C4-2B (cell line): ENCODE data around the gene SMC1A.

Source experiments
- ZFX ChIP-seq: fragments of 450-650 bp; IDR thresholded peaks from 2 replicates; pipeline ENCODE4 v1.6.1; 2017
- TF ChIP-seq, protein P1 (sequence below): fragments of 450-650 bp; conservative IDR thresholded peaks from 2 replicates; pipeline ENCODE4 v1.5.1; 2017; ENCODE audit warnings: mild to moderate bottlenecking

DNA sequence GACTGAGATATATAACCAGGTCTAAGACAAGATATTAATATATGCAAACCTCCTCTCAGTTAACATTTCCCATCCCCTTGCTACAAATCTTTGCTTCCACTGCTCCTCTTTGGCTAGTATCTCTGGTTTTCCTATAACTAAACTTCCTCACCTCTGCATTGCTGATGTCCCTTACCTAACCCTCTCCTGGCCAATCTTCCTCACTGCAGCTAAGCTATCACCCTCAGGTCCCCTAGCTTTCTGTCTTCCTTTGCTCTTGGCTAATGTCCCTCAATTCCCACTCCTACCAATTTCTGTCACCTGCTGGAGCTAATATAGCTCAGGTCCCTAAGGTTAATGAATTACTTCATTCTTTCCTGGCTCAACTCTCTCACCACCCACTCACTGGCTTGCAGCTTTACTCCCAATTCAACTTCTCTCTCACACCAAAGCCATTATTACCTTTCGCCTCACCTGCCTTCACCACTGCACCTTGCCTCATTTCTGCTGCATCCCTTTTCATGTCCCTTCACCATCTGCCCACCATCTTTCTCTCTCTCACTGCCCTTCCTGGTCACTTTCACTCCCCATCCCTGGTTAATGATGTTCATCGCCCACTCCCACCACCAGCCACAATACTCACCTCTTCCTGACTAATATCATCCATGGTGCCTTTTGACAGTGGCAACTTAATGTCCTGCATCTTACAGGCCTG is 26.7 kb downstream of the SMC1A start:
- TF ChIP-seq, protein P1, sequence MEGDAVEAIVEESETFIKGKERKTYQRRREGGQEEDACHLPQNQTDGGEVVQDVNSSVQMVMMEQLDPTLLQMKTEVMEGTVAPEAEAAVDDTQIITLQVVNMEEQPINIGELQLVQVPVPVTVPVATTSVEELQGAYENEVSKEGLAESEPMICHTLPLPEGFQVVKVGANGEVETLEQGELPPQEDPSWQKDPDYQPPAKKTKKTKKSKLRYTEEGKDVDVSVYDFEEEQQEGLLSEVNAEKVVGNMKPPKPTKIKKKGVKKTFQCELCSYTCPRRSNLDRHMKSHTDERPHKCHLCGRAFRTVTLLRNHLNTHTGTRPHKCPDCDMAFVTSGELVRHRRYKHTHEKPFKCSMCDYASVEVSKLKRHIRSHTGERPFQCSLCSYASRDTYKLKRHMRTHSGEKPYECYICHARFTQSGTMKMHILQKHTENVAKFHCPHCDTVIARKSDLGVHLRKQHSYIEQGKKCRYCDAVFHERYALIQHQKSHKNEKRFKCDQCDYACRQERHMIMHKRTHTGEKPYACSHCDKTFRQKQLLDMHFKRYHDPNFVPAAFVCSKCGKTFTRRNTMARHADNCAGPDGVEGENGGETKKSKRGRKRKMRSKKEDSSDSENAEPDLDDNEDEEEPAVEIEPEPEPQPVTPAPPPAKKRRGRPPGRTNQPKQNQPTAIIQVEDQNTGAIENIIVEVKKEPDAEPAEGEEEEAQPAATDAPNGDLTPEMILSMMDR = no peak
- TF ChIP-seq ZFX = no peak
